ENCODE results near the gene ITFG1.
"Not testable (repeated sequence)": the region's sequence is repeated elsewhere in the genome, so short reads cannot be mapped to it uniquely, and the experiment has no call there.

ITFG1 gene

DNA sequence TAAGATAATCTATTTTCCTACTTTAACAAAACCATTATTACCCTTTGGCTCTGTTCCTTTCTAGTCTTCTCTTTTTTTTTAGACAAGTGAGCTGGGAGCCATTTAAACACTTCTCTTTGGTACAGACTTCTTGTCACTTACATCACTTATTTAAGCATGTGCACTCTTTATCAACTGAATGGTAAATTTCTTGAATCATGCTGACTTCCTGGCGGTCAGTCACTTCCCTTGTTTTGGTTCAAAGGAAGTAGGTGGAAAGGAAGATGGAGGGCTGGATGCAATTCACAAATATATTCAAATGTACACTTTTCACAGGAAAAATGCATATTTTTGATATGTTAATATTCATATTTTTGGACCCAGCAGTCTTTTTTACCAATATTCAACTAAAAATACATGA lies 97.1 kb downstream of the ITFG1 start:
- ATAC-seq: no peak
- Mint-ChIP-seq H3K9me3 (peaks cover 3% of the 10 kb centered on the region), H3K27ac (no peak overlapping the region), H3K36me3 (ENCODE audit: low read depth) (peaks cover 15% of the 10 kb centered on the region), H3K4me3 (no peak overlapping the region), H3K4me1 (no peaks in the 10 kb centered on the region), H3K27me3 (no peaks in the 10 kb centered on the region)
- DNase-seq: no peak

DNA sequence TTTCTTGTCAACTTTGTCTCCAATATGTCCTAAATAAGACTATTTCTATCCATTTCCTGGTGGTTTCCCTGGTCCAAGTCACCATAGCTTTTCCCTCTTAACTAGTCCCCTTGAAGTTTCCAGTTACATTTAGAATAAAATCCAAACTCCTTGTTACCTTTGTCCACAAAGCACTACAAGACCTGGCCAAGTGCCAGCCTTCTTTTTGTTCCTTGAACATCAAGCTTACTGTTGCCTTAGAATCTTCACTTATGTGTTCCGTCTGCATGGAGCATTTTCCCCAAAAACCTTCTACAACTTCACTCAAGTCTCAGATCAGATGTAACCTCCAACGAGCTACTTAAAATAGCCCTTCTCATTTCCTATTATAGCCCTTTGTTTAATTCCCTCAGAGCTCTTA lies 101.4 kb downstream of the ITFG1 start:
- H3K27ac Mint-ChIP-seq: no peak overlapping the region
- peaks cover 9% of the 10 kb centered on the region for H3K9me3 Mint-ChIP-seq
- no peaks in the 10 kb centered on the region for H3K4me1 Mint-ChIP-seq
- ATAC-seq (no peak), DNase-seq (no peak)
- peaks cover 27% of the 10 kb centered on the region for H3K36me3 Mint-ChIP-seq (ENCODE audit: low read depth)
- H3K27me3 Mint-ChIP-seq: no peaks in the 10 kb centered on the region
- no peak overlapping the region for H3K4me3 Mint-ChIP-seq

GRCh38 chr16:47358816-47359215 lies 102.0 kb downstream of the ITFG1 start:
- Mint-ChIP-seq H3K4me1 (no peaks in the 10 kb centered on the region), H3K36me3 (ENCODE audit: low read depth) (peaks cover 30% of the 10 kb centered on the region), H3K9me3 (peaks cover 11% of the 10 kb centered on the region), H3K27me3 (no peaks in the 10 kb centered on the region), H3K27ac (no peak overlapping the region), H3K4me3 (no peak overlapping the region)
- no peak for ATAC-seq
- DNase-seq: no peak

GRCh38 chr16:47349029-47349428 lies 111.8 kb downstream of the ITFG1 start:
- not testable (repeated sequence) for ATAC-seq, H3K4me1 Mint-ChIP-seq, H3K27me3 Mint-ChIP-seq, DNase-seq, H3K27ac Mint-ChIP-seq, H3K4me3 Mint-ChIP-seq
- H3K36me3 Mint-ChIP-seq (ENCODE audit: low read depth): peaks cover 81% of the 10 kb centered on the region
- peaks cover 31% of the 10 kb centered on the region for H3K9me3 Mint-ChIP-seq

- not testable (repeated sequence) for H3K27me3 Mint-ChIP-seq, H3K4me1 Mint-ChIP-seq, H3K4me3 Mint-ChIP-seq, DNase-seq, H3K27ac Mint-ChIP-seq, ATAC-seq
- H3K9me3 Mint-ChIP-seq: peaks cover 35% of the 10 kb centered on the region
- peaks cover 69% of the 10 kb centered on the region for H3K36me3 Mint-ChIP-seq (ENCODE audit: low read depth)
These were observed 113.7 kb downstream of the ITFG1 start for GRCh38 chr16:47347021-47347696.

DNA sequence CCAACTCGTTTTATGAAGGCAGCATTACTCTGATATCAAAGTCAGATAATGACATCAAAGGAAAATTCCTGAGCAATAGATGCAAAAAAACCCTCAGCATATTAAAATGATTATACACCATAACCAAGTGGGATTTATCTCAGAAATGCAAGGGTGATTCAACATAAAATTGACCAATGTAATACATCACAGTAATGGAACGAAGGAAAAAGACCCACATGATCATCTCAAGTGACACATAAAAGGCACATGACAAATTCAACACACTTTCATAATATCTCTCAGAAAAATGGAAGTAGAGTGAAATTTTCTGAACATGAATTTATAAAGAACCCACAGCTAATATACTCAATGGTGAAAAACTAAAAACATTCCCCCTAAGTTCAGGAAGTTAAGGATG lies 118.8 kb downstream of the ITFG1 start:
- no peaks in the 10 kb centered on the region for H3K27me3 Mint-ChIP-seq
- H3K4me3 Mint-ChIP-seq: no peak overlapping the region
- DNase-seq: no peak
- H3K4me1 Mint-ChIP-seq: no peaks in the 10 kb centered on the region
- no peak for ATAC-seq
- peaks cover 38% of the 10 kb centered on the region for H3K9me3 Mint-ChIP-seq
- no peak overlapping the region for H3K27ac Mint-ChIP-seq
- peaks cover 53% of the 10 kb centered on the region for H3K36me3 Mint-ChIP-seq (ENCODE audit: low read depth)

- ATAC-seq, H3K4me3 Mint-ChIP-seq, H3K9me3 Mint-ChIP-seq, H3K27ac Mint-ChIP-seq, H3K27me3 Mint-ChIP-seq, DNase-seq, H3K4me1 Mint-ChIP-seq: not testable (repeated sequence)
- H3K36me3 Mint-ChIP-seq (ENCODE audit: low read depth): peaks cover 28% of the 10 kb centered on the region
These were observed 130.3 kb downstream of the ITFG1 start for GRCh38 chr16:47330562-47330961.

- not testable (repeated sequence) for H3K27me3 Mint-ChIP-seq, H3K9me3 Mint-ChIP-seq, H3K4me3 Mint-ChIP-seq, H3K27ac Mint-ChIP-seq, DNase-seq, H3K4me1 Mint-ChIP-seq, ATAC-seq
- H3K36me3 Mint-ChIP-seq (ENCODE audit: low read depth): peaks cover 28% of the 10 kb centered on the region
These were observed 136.6 kb downstream of the ITFG1 start for GRCh38 chr16:47324309-47324708.

GRCh38 chr16:47323241-47323640 lies 137.6 kb downstream of the ITFG1 start:
- DNase-seq: no peak
- Mint-ChIP-seq H3K27ac (no peak overlapping the region), H3K27me3 (no peaks in the 10 kb centered on the region), H3K4me1 (no peaks in the 10 kb centered on the region), H3K36me3 (ENCODE audit: low read depth) (peaks cover 25% of the 10 kb centered on the region), H3K4me3 (no peak overlapping the region), H3K9me3 (no peaks in the 10 kb centered on the region)
- ATAC-seq: no peak

DNA sequence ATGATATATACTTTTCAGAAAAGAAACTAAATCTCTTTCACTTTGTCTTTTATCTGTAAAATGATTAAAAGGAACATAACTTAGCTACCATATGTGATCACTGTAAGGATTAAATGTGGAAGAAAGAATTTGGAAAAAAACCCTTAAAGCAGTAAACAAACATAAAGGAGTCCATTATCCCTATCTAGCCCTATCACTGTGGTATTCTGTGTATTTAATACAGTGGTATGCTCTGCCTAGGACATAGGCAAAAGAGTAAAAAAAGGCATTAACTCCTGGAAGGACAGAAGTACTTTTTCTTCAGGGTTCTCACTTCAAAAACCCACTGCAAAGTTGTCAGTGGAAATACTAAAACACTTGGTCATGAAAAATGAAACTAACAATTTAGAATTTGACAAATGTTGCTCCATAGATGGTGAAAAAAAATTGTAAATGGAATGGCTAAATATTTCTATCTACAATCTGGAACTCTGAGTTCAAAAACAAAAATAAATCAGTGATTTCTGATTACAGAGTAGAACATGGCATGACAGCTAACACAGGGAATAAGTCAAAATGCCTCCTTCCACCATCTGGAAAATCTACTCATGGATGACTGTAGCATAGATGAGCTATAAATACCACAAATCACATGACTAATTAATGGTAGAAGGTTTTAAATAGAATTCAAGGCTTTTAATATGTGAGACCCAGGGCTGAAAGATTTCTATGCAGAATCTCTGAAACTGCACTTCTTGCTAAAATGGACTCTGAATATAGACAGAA lies 140.1 kb downstream of the ITFG1 start:
- H3K27ac Mint-ChIP-seq: no peak overlapping the region
- H3K27me3 Mint-ChIP-seq: no peaks in the 10 kb centered on the region
- H3K4me1 Mint-ChIP-seq: no peaks in the 10 kb centered on the region

GRCh38 chr16:47317465-47318240 lies 143.2 kb downstream of the ITFG1 start:
- H3K9me3 Mint-ChIP-seq: no peaks in the 10 kb centered on the region
- ATAC-seq (no peak), DNase-seq (no peak)
- H3K27me3 Mint-ChIP-seq: no peaks in the 10 kb centered on the region
- H3K36me3 Mint-ChIP-seq (ENCODE audit: low read depth): peaks cover 3% of the 10 kb centered on the region
- H3K4me3 Mint-ChIP-seq: no peak overlapping the region
- H3K4me1 Mint-ChIP-seq: no peaks in the 10 kb centered on the region
- no peak overlapping the region for H3K27ac Mint-ChIP-seq

More for the DNA sequence above, 140.1 kb downstream of the ITFG1 start:
- ATAC-seq (no peak), DNase-seq (no peak)
- no peaks in the 10 kb centered on the region for H3K9me3 Mint-ChIP-seq
- peaks cover 12% of the 10 kb centered on the region for H3K36me3 Mint-ChIP-seq (ENCODE audit: low read depth)
- no peak overlapping the region for H3K4me3 Mint-ChIP-seq

DNA sequence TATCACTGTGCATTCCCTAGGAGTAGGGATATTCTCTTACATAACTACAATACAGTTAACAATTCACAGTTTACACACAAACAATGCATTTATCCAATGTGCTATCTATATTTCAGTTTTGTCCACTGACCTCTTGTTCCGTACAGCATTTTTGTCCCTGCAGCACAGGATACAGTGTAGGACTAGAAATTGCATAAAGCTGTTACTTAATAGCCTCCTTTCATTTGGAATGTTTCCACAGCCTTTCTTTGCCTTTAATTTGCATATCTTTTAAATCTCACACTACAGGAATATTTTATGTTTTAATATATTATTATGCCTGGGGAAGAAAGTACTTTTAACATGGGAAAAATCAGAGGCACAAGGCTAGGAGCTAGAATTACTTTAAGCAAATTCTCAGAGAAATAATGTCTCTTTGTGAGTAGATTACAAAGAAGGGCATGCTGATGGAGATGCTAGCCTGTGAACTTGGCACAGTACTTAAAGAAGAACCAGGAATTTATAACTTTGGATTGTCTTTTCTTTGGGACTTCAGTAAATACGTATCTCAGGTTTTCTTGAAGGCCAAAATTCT lies 144.3 kb downstream of the ITFG1 start:
- ATAC-seq (no peak), DNase-seq (no peak)
- Mint-ChIP-seq H3K4me3 (no peak overlapping the region), H3K27ac (no peak overlapping the region), H3K9me3 (no peaks in the 10 kb centered on the region), H3K36me3 (ENCODE audit: low read depth) (peaks cover 8% of the 10 kb centered on the region), H3K27me3 (no peaks in the 10 kb centered on the region), H3K4me1 (no peaks in the 10 kb centered on the region)

DNA sequence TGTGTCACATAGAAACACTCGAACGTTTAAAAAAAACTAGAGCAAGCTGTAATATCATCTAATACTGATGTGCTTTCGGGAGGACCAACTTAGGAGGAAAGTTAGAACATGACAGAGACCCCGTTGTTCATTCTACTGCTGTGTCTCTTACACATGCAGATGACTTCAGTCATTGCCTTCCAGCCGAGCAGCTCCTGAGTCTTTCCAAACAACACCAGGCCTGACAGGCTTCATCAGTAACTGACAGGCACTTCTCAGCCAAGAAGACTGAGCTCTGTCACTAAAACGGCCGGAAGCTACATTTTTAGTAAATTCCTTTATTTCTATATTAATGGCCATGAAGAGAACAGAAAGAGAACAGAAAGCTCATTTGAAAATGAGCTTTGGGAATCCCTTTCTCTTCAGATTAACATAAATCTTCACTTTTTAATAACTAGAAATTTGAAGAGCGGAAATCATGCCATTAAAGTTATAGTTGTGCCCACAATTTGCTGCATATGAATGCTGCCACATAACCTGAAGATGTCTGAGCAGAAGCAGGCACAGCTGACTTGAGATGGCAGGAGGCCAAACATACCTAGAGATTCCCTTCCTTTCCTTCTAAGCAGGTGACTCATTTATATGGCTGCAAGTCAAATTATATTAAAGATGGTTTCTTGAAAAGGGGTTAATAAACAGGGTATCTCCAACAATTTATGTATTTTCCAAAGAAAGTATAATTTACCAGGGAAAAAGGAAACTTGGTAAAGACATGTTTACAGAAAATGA lies 148.9 kb downstream of the ITFG1 start:
- H3K27me3 Mint-ChIP-seq: no peaks in the 10 kb centered on the region
- no peak overlapping the region for H3K27ac Mint-ChIP-seq
- peaks cover 26% of the 10 kb centered on the region for H3K36me3 Mint-ChIP-seq (ENCODE audit: low read depth)
- H3K9me3 Mint-ChIP-seq: no peaks in the 10 kb centered on the region
- ATAC-seq: no peak
- H3K4me3 Mint-ChIP-seq: no peak overlapping the region
- peaks cover 2% of the 10 kb centered on the region for H3K4me1 Mint-ChIP-seq
- no peak for DNase-seq

- peaks cover 2% of the 10 kb centered on the region for H3K4me1 Mint-ChIP-seq
- DNase-seq (no peak), ATAC-seq (no peak)
- H3K27me3 Mint-ChIP-seq: no peaks in the 10 kb centered on the region
- H3K27ac Mint-ChIP-seq: no peak overlapping the region
- H3K36me3 Mint-ChIP-seq (ENCODE audit: low read depth): peaks cover 27% of the 10 kb centered on the region
- no peak overlapping the region for H3K4me3 Mint-ChIP-seq
- no peaks in the 10 kb centered on the region for H3K9me3 Mint-ChIP-seq
These were observed 150.1 kb downstream of the ITFG1 start for GRCh38 chr16:47310792-47311211.
